AG10803 (cell line): Measurements from ENCODE around the gene KRTAP4-12.
A peak's percentile ranks its signal among the peaks of the same experiment; 100 is the strongest.
"Not testable (repeated sequence)": the region's sequence is repeated elsewhere in the genome, so short reads cannot be mapped to it uniquely, and the experiment has no call there.

ENCODE experiments used
- DNase-seq: peaks from one replicate; pipeline ENCODE4 v3.0.0; 2010; ENCODE audit warnings: low read depth
- H3K4me3 ChIP-seq: 2 replicates; pipeline ENCODE4 v1.5.1; 2011; ENCODE audit warnings: mild to moderate bottlenecking, low read length, control low read depth
- CTCF ChIP-seq: conservative IDR thresholded peaks from 2 replicates; pipeline ENCODE4 v1.5.1; 2011; ENCODE audit warnings: mild to moderate bottlenecking, low read length, control low read depth, inconsistent platforms

The KRTAP4-12 gene

GRCh38 chr17:41096055-41096454 is 27.9 kb downstream of the KRTAP4-12 start:
- no peak for TF ChIP-seq CTCF
- no peak for DNase-seq
- H3K4me3 ChIP-seq = no peak overlapping the region

- H3K4me3 ChIP-seq, DNase-seq: not testable (repeated sequence)
Observed at GRCh38 chr17:41088760-41089352, 35.1 kb downstream of the KRTAP4-12 start.

GRCh38 chr17:41084100-41084856 is 39.7 kb downstream of the KRTAP4-12 start, which contains the start of gene KRTAP4-7:
Gene KRTAP4-7 (plus strand): TSS chr17:41084150. CDS start chr17:41084207, 57 bp downstream.
- not testable (repeated sequence) for DNase-seq, H3K4me3 ChIP-seq

- peak; percentile 52 for DNase-seq
- H3K4me3 ChIP-seq = not testable (repeated sequence)
Observed at GRCh38 chr17:41083427-41083826, 40.6 kb downstream of the KRTAP4-12 start.

- TF ChIP-seq CTCF = no peak
- DNase-seq = peak; percentile 35
- no peak overlapping the region for H3K4me3 ChIP-seq
Observed at GRCh38 chr17:41082626-41083025, 41.4 kb downstream of the KRTAP4-12 start.

GRCh38 chr17:41076788-41077187 is 47.2 kb downstream of the KRTAP4-12 start:
- no peak for DNase-seq
- no peak overlapping the region for H3K4me3 ChIP-seq
- no peak for TF ChIP-seq CTCF

GRCh38 chr17:41073676-41074075 is 50.3 kb downstream of the KRTAP4-12 start:
- DNase-seq = no peak
- no peak for TF ChIP-seq CTCF
- H3K4me3 ChIP-seq = no peak overlapping the region
